NCI-H1694 treated with DMSO at 0.1 percent for 48 hours (cell line): ENCODE results near the gene CDK4.

Experiments used
- DNase-seq: peaks from one replicate; lab custom pipeline; 2025; lab: John Stamatoyannopoulos, UW

The CDK4 gene

GRCh38 chr12:57698414-57698813 lies 53.7 kb downstream of the CDK4 start:
- DNase-seq: no peak
